Fibroblast of the aortic adventitia (primary cell): ENCODE results near the gene DRD2. TPM values are rescaled to one million over a fixed set of nuclear protein-coding genes. Genes with fewer than 3 reads are reported as not detected.

Experiments
- DNase-seq: peaks from one replicate; pipeline ENCODE4 v3.0.0-alpha.2; 2010; ENCODE audit warnings: low read depth
- H3K4me3 ChIP-seq: 2 replicates; pipeline ENCODE4 v1.5.1; 2011; ENCODE audit warnings: low read depth, mild to moderate bottlenecking, control low read depth, low read length, moderate library complexity
- total RNA-seq: library from RNA; depleted of rRNA; stranded (reverse); fragments of >200 nt; gene quantifications from 2 replicates; pipeline ENCODE4 v1.2.3, GENCODE V29; 2012; ENCODE audit warnings: low replicate concordance
- TF ChIP-seq, protein P1 (sequence below): IDR thresholded peaks from 2 replicates; pipeline ENCODE4 v1.5.1; 2011; ENCODE audit warnings: mild to moderate bottlenecking, low read length, control low read depth, inconsistent platforms; ENCODE audit not compliant: insufficient read depth

Gene DRD2
- total RNA-seq, 1 donor, result not detected

DNA sequence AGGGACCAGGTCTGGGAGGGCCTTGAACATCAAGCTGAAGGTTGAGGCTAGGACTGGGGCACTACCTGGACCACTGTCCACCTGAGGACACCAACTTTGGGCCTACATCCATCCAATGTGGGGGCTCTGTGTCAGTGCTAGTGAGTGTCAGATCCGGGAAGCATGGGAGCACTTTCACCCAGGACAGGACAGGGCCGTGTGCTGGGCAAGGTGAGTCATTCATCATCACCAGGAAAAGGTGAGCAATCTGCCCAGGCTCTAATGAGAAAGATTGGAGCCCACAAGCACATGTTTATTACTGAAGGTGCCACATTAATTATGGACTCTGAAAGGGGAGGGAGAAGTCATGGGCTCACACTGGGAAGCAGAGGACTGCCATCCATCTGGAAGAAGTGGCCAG is 39.7 kb upstream of the DRD2 start:
- TF ChIP-seq, protein P1, sequence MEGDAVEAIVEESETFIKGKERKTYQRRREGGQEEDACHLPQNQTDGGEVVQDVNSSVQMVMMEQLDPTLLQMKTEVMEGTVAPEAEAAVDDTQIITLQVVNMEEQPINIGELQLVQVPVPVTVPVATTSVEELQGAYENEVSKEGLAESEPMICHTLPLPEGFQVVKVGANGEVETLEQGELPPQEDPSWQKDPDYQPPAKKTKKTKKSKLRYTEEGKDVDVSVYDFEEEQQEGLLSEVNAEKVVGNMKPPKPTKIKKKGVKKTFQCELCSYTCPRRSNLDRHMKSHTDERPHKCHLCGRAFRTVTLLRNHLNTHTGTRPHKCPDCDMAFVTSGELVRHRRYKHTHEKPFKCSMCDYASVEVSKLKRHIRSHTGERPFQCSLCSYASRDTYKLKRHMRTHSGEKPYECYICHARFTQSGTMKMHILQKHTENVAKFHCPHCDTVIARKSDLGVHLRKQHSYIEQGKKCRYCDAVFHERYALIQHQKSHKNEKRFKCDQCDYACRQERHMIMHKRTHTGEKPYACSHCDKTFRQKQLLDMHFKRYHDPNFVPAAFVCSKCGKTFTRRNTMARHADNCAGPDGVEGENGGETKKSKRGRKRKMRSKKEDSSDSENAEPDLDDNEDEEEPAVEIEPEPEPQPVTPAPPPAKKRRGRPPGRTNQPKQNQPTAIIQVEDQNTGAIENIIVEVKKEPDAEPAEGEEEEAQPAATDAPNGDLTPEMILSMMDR, result no peak
- no peak overlapping the region for H3K4me3 ChIP-seq
- no peak for DNase-seq

GRCh38 chr11:113507341-113507740 is 32.1 kb upstream of the DRD2 start:
- no peak for DNase-seq
- H3K4me3 ChIP-seq, result no peak overlapping the region
- TF ChIP-seq, protein P1, result no peak

- TF ChIP-seq, protein P1, result no peak
- no peak overlapping the region for H3K4me3 ChIP-seq
Observed at GRCh38 chr11:113506893-113507292, 31.7 kb upstream of the DRD2 start.

GRCh38 chr11:113506461-113506860 is 31.3 kb upstream of the DRD2 start:
- no peak for DNase-seq
- H3K4me3 ChIP-seq, result no peak overlapping the region
- TF ChIP-seq, protein P1, result no peak

More at GRCh38 chr11:113506893-113507292, 31.7 kb upstream of the DRD2 start:
- DNase-seq, result no peak

DNA sequence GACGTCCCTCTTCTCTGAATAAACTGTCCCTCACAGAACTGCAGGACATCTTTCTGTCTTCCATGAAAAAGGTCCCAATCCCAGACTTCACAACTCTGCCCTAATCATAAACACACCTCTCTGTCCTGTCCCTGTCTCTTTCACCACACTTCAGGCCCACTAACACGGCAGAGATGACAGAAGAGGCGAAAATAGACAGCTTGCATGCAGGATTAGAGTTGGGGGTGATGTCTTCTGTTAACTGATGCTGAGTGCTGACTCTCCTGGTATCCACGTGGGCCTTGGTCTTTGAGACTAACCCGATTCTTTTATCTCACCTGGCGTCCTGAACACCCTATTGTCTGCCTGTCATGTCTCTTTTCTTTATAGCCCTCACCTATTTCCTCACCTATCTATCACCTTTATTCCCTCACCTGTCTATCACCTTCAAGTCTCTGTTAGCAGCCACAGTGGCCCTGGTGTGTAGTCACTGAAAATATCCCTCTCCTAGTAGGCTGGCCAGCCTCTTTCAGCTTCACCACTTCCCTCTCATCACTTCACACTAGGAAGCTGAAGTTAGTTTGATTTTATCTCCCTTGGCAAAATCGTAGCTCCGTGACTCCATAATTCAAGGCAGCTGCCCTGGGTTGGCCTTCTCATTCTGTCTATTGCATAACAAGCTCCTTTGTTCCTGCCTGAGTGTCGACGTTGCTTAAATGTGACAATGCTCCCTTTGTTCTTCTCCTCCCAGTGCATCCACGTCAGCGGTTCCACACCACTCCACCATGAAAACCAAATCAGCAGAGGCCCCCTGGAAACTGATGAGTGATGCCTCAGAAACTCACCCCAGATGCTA is 30.6 kb upstream of the DRD2 start:
- TF ChIP-seq, protein P1, result no peak
- peak; percentile 16 for DNase-seq
- no peak overlapping the region for H3K4me3 ChIP-seq

DNA sequence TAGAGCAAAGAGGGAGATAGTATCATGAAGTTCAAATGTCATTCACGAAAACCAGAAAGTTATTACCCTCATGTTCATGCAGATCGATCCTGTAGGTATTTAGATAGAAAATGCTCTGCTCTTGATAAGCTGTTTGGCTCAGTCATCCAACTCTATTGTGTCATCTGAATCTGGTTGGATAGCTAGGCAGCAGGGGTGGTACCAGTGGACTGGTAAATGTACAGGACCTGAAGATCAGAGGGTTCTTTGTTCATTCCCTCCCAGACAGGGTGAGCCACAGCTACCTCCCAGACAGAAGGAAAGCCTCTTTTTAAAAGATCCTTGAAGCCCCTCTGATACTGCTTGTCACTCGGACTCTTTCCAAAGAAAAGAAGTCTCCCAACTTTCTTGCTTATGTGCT is 29.8 kb upstream of the DRD2 start:
- H3K4me3 ChIP-seq, result no peak overlapping the region
- TF ChIP-seq, protein P1, result no peak
- DNase-seq, result no peak
